Astrocyte (in vitro differentiated cells and primary cell): Measurements from ENCODE around the gene AP1S2.

Experiments
- CTCF ChIP-seq: IDR thresholded peaks from 2 replicates; pipeline ENCODE4 v1.5.1; 2011; ENCODE audit warnings: low read depth, mild to moderate bottlenecking, inconsistent platforms, low read length, moderate library complexity; ENCODE audit not compliant: insufficient read depth
- EZH2 ChIP-seq: IDR thresholded peaks from 2 replicates; pipeline ENCODE4 v1.6.1; 2012; ENCODE audit warnings: mild to moderate bottlenecking, low read length, inconsistent platforms; ENCODE audit not compliant: insufficient read depth

GRCh38 chrX:15843960-15844359, 10.7 kb downstream of the AP1S2 start:
- TF ChIP-seq CTCF: no peak
- TF ChIP-seq EZH2: no peak
